COLO829 (cell line): ENCODE data around the gene ADK.
"Not testable (repeated sequence)": the region's sequence is repeated elsewhere in the genome, so short reads cannot be mapped to it uniquely, and the experiment has no call there.

Source experiments
- DNase-seq: peaks from one replicate; pipeline ENCODE4 v3.0.0; 2012; ENCODE audit warnings: low spot score

ADK gene

GRCh38 chr10:74306227-74306982 lies 155.4 kb downstream of the ADK start:
- no peak for DNase-seq

GRCh38 chr10:74307061-74307651 lies 156.1 kb downstream of the ADK start:
- DNase-seq = no peak

GRCh38 chr10:74310652-74311257 lies 159.7 kb downstream of the ADK start:
- DNase-seq = no peak

- no peak for DNase-seq
Observed at GRCh38 chr10:74314166-74314565, 163.1 kb downstream of the ADK start.

- no peak for DNase-seq
Observed at GRCh38 chr10:74320026-74320425, 169.0 kb downstream of the ADK start.

- no peak for DNase-seq
Observed at GRCh38 chr10:74320717-74321116, 169.7 kb downstream of the ADK start.

- no peak for DNase-seq
Observed at GRCh38 chr10:74322141-74322540, 171.1 kb downstream of the ADK start.

- DNase-seq = no peak
Observed at GRCh38 chr10:74322565-74322964, 171.5 kb downstream of the ADK start.

- no peak for DNase-seq
Observed at GRCh38 chr10:74328388-74328787, 177.4 kb downstream of the ADK start.

GRCh38 chr10:74329873-74330272 lies 178.9 kb downstream of the ADK start:
- no peak for DNase-seq

- DNase-seq = no peak
Observed at GRCh38 chr10:74330646-74331045, 179.6 kb downstream of the ADK start.

- DNase-seq = no peak
Observed at GRCh38 chr10:74332398-74332797, 181.4 kb downstream of the ADK start.

GRCh38 chr10:74333174-74333573 lies 182.2 kb downstream of the ADK start:
- no peak for DNase-seq

- DNase-seq = no peak
Observed at GRCh38 chr10:74334221-74334620, 183.2 kb downstream of the ADK start.

- DNase-seq = no peak
Observed at GRCh38 chr10:74335501-74335900, 184.5 kb downstream of the ADK start.

- peak; percentile 0 for DNase-seq
Observed at GRCh38 chr10:74337330-74338016, 186.5 kb downstream of the ADK start.

GRCh38 chr10:74342991-74343390 lies 192.0 kb downstream of the ADK start:
- DNase-seq = no peak

GRCh38 chr10:74343804-74344203 lies 192.8 kb downstream of the ADK start:
- no peak for DNase-seq

- DNase-seq = no peak
Observed at GRCh38 chr10:74344306-74344705, 193.3 kb downstream of the ADK start.

- DNase-seq = no peak
Observed at GRCh38 chr10:74347522-74347921, 196.5 kb downstream of the ADK start.

GRCh38 chr10:74353021-74353420 lies 202.0 kb downstream of the ADK start:
- DNase-seq = not testable (repeated sequence)

GRCh38 chr10:74361678-74362077 lies 210.7 kb downstream of the ADK start:
- no peak for DNase-seq

GRCh38 chr10:74363727-74364126 lies 212.7 kb downstream of the ADK start:
- DNase-seq = no peak
